Astrocyte of the cerebellum (primary cell): ENCODE results near the gene TSHR.

Experiments used
- DNase-seq: peaks from one replicate; pipeline ENCODE4 v3.0.0-alpha.2; 2011; ENCODE audit warnings: low read depth
- H3K4me3 ChIP-seq: 2 replicates; pipeline ENCODE4 v1.5.1; 2011; ENCODE audit warnings: mild to moderate bottlenecking, low read depth, low read length, moderate library complexity
- in situ Hi-C: cut with HindIII; loops from 2 replicates; pipeline ENCODE4 v1.10.0; 2017; ENCODE audit warnings: low sequenced_read_pairs
- TF ChIP-seq, protein P1 (sequence below): IDR thresholded peaks from 2 replicates; pipeline ENCODE4 v1.5.1; 2012; ENCODE audit warnings: low read length, low read depth, moderate library complexity, mild to moderate bottlenecking; ENCODE audit errors: missing control alignments

Gene TSHR

DNA sequence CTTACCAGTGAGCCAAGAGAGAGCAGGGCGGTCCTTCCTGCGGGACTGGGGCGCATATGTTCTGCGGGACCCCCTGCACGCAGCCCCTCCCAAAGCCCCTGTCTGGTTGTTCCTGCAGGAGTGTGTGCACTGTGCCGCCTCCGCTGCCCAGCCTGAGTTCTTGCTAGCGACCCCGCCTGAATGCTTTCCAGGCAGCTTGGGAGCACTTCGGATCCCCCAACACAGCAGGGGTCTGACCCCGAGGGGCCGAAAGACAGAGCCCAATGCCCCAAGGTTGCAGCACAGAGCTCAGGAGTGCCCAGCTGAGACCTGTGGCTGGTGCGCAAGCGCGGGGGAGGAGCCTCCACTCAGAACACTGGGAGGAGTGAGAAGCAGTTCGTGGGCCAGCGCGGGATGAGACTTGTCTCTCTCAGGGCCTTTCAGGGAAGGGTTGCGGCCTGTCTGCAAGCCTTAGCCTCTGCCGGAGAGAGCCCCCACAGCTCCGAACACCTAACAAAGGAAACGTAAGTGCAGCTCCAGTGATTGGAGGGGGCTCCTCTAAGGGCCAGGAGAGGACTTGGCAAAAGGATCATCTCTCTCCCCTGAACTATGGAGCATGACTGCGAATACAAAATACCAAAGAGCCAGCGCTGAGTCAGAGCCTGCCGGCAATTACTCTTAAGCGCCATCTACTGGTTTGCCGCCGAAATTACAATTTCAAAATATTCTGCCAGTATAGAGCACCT, 214.8 kb downstream of the TSHR start:
- in situ Hi-C loops, result no loop called here
- TF ChIP-seq, protein P1, sequence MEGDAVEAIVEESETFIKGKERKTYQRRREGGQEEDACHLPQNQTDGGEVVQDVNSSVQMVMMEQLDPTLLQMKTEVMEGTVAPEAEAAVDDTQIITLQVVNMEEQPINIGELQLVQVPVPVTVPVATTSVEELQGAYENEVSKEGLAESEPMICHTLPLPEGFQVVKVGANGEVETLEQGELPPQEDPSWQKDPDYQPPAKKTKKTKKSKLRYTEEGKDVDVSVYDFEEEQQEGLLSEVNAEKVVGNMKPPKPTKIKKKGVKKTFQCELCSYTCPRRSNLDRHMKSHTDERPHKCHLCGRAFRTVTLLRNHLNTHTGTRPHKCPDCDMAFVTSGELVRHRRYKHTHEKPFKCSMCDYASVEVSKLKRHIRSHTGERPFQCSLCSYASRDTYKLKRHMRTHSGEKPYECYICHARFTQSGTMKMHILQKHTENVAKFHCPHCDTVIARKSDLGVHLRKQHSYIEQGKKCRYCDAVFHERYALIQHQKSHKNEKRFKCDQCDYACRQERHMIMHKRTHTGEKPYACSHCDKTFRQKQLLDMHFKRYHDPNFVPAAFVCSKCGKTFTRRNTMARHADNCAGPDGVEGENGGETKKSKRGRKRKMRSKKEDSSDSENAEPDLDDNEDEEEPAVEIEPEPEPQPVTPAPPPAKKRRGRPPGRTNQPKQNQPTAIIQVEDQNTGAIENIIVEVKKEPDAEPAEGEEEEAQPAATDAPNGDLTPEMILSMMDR, result peak; percentile 90
- peak overlapping the region; percentile 62 for H3K4me3 ChIP-seq

DNA sequence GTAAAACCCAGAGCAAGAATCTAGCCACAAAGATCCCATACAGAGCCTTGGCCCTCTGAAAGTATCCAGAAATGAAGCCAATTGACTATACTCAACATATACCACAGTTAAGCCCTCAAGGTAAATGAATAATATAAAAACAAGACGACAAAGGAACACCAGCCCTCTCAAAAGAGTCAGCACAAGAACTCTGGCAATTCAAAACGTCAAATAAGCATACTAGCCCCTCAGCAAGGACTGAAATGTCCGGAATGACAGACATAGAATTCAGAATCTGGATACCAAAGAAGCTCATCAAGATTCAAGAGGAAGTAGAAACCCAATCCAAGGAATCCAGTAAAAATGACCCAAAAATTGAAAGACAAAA, 215.4 kb downstream of the TSHR start:
- TF ChIP-seq, protein P1, result no peak
- DNase-seq, result no peak
- in situ Hi-C loops, result no loop called here
- H3K4me3 ChIP-seq, result no peak overlapping the region

More for the DNA sequence above, 214.8 kb downstream of the TSHR start:
- DNase-seq, result peak; percentile 70

DNA sequence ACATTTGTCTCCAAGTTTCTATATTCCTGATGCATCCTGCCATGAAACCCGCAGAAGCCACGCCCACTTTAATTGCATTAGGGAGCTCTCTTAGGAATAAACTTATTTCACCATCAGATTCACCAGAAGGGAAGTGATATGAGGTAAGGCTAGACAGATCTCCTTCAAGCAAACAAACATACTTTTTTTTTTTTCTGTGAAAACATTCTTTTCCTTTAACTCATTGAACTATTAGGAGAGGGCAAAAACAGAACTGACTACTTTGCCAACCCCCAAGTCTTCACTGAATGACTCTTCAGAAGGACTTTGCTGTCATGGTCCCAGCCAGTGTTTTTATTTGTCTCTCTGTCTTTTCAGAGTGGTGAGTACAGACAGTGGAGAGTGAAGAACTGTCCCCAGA, 216.9 kb downstream of the TSHR start:
- TF ChIP-seq, protein P1, result no peak
- in situ Hi-C loops, result no loop called here
- no peak overlapping the region for H3K4me3 ChIP-seq
- no peak for DNase-seq

DNA sequence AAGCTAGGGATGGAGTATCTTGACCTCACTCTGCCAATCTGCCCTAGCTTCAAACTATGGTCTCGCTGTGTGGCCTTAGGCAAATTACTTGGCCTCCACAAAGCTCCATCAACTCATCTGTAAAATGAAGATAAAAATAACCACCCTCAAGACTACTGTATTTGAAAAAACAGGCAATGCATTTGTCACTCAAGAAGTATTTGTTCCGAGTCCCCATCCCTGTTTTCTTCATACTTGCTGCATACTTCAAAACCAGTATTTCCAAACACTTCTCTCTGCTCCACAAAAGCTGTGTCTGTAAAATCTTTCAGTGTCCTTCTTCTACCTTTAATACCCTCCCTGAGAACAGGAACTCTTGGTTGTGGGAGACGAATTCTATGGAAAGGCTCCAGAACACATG, 217.5 kb downstream of the TSHR start:
- DNase-seq, result no peak
- H3K4me3 ChIP-seq, result no peak overlapping the region
- in situ Hi-C loops, result no loop called here
- TF ChIP-seq, protein P1, result no peak

- in situ Hi-C loops, result no loop called here
- H3K4me3 ChIP-seq, result no peak overlapping the region
- TF ChIP-seq, protein P1, result no peak
- no peak for DNase-seq
Measured at GRCh38 chr14:81176241-81176640, 220.8 kb downstream of the TSHR start.

GRCh38 chr14:81177225-81177624, 221.8 kb downstream of the TSHR start:
- DNase-seq, result no peak
- in situ Hi-C loops, result no loop called here
- H3K4me3 ChIP-seq, result no peak overlapping the region
- TF ChIP-seq, protein P1, result no peak

GRCh38 chr14:81178063-81178462, 222.6 kb downstream of the TSHR start:
- H3K4me3 ChIP-seq, result no peak overlapping the region
- in situ Hi-C loops, result no loop called here
- TF ChIP-seq, protein P1, result no peak
- DNase-seq, result no peak
